CD14-positive monocyte (primary cell): Measurements from ENCODE around the gene CNTN5. TPM values are rescaled to one million over a fixed set of nuclear protein-coding genes. Genes with fewer than 3 reads are reported as not detected.

Experiments
- DNase-seq, 3 donors: peaks; one replicate each; pipeline ENCODE4 v3.0.0-alpha.2; 2011 to 2022
- H2AFZ ChIP-seq: 2 replicates; pipeline ENCODE4 v1.6.0; 2012; ENCODE audit warnings: mild to moderate bottlenecking, low read depth, low read length, inconsistent platforms; ENCODE audit not compliant: insufficient read depth, poor library complexity, severe bottlenecking
- H3K27ac ChIP-seq, 2 donors: 1 replicate in 1 of 2; 2 replicates in 1 of 2; pipeline ENCODE4 v1.5.1; 2012 to 2013; ENCODE audit warnings: low read length in 2 of 2, control low read depth in 1 of 2, inconsistent platforms in 1 of 2, low read depth in 1 of 2, mild to moderate bottlenecking in 1 of 2
- H3K27me3 ChIP-seq, 2 donors: one replicate each; pipeline versions ENCODE4 v1.6.0 to v1.6.1; 2011 to 2013; ENCODE audit warnings: low read length in 2 of 2; ENCODE audit not compliant: control insufficient read depth in 2 of 2, insufficient read depth in 2 of 2
- H3K36me3 ChIP-seq, 2 donors: replicated peaks in 1 of 2; 1 replicate in 1 of 2; 2 replicates in 1 of 2; pipeline versions ENCODE4 v1.5.1 to v1.6.1; 2012 to 2013; ENCODE audit warnings: low read length in 2 of 2, control low read depth in 1 of 2, inconsistent platforms in 1 of 2, mild to moderate bottlenecking in 1 of 2; ENCODE audit not compliant: insufficient read depth in 2 of 2, control insufficient read depth in 1 of 2
- H3K4me1 ChIP-seq, 2 donors: 1 replicate in 1 of 2; 2 replicates in 1 of 2; pipeline versions ENCODE4 v1.5.1 to v1.6.1; 2012 to 2013; ENCODE audit warnings: low read length in 2 of 2, control low read depth in 1 of 2, inconsistent platforms in 1 of 2, mild to moderate bottlenecking in 1 of 2, moderate library complexity in 1 of 2; ENCODE audit not compliant: insufficient read depth in 2 of 2, control insufficient read depth in 1 of 2
- H3K4me2 ChIP-seq: replicated peaks from 2 replicates; pipeline ENCODE3; 2012; ENCODE audit warnings: low read length, moderate library complexity, mild to moderate bottlenecking; ENCODE audit not compliant: poor library complexity, severe bottlenecking; ENCODE audit errors: extremely low read depth
- H3K4me3 ChIP-seq, 3 experiments: fragments of 200-600 bp in 1 of 3; sonication (generic) in 1 of 3; replicated peaks in 1 of 3; 1 replicate in 2 of 3; 2 replicates in 1 of 3; pipeline ENCODE4 v1.5.1; 2011 to 2013; ENCODE audit warnings: low read length in 3 of 3, mild to moderate bottlenecking in 3 of 3, control low read depth in 2 of 3, low read depth in 2 of 3, inconsistent platforms in 1 of 3, moderate library complexity in 1 of 3
- H3K79me2 ChIP-seq: 2 replicates; pipeline ENCODE4 v1.6.0; 2012; ENCODE audit warnings: mild to moderate bottlenecking, control low read depth, inconsistent platforms, low read length, moderate library complexity; ENCODE audit not compliant: insufficient read depth
- H3K9ac ChIP-seq: 2 replicates; pipeline ENCODE4 v1.6.0; 2017; ENCODE audit warnings: low read length, mild to moderate bottlenecking; ENCODE audit not compliant: insufficient read depth, poor library complexity, severe bottlenecking
- H3K9me3 ChIP-seq, 2 donors: replicated peaks in 1 of 2; 1 replicate in 1 of 2; 2 replicates in 1 of 2; pipeline versions ENCODE4 v1.5.1 to v1.6.1; 2012 to 2013; ENCODE audit warnings: low read length in 2 of 2, control low read depth in 1 of 2; ENCODE audit not compliant: control insufficient read depth in 1 of 2, insufficient read depth in 1 of 2
- H4K20me1 ChIP-seq: 2 replicates; pipeline ENCODE4 v1.6.0; 2012; ENCODE audit warnings: mild to moderate bottlenecking, low read length, control low read depth, moderate library complexity; ENCODE audit not compliant: insufficient read depth
- H3K27ac Mint-ChIP-seq, 7 donors: one replicate each; pipeline ENCODE4 v1.8.0; 2020; ENCODE audit warnings: mild to moderate bottlenecking in 7 of 7, mixed read lengths in 7 of 7, moderate library complexity in 6 of 7, inconsistent platforms in 2 of 7
- H3K27me3 Mint-ChIP-seq, 3 donors: one replicate each; pipeline ENCODE4 v1.8.0; 2021 to 2022; ENCODE audit warnings: low read depth in 3 of 3, mild to moderate bottlenecking in 3 of 3, mixed read lengths in 3 of 3, moderate library complexity in 3 of 3, inconsistent platforms in 1 of 3
- H3K36me3 Mint-ChIP-seq, 2 donors: one replicate each; pipeline ENCODE4 v1.8.0; 2020; ENCODE audit warnings: mixed read lengths in 2 of 2, inconsistent platforms in 1 of 2, mild to moderate bottlenecking in 1 of 2
- H3K4me1 Mint-ChIP-seq: one replicate; pipeline ENCODE4 v1.8.0; 2020; ENCODE audit warnings: mild to moderate bottlenecking, mixed read lengths
- H3K4me3 Mint-ChIP-seq, 2 donors: one replicate each; pipeline ENCODE4 v1.8.0; 2020; ENCODE audit warnings: mild to moderate bottlenecking in 2 of 2, mixed read lengths in 2 of 2, moderate library complexity in 1 of 2
- H3K9me3 Mint-ChIP-seq, 7 donors: one replicate each; pipeline ENCODE4 v1.8.0; 2020 to 2022; ENCODE audit warnings: mixed read lengths in 7 of 7, mild to moderate bottlenecking in 6 of 7, moderate library complexity in 6 of 7, inconsistent platforms in 2 of 7
- CTCF ChIP-seq: fragments of 200-600 bp; IDR thresholded peaks from one replicate; pipeline ENCODE4 v1.8.0; 2022; ENCODE audit warnings: antibody characterized with exemption, mild to moderate bottlenecking
- WGBS: methylation state at CpG from one replicate; pipeline ENCODE4 v1.1.5; 2013; ENCODE audit warnings: missing lambda C conversion rate; ENCODE audit not compliant: insufficient coverage; 5-methylcytosine and 5-hydroxymethylcytosine counted together
- intact Hi-C, 2 donors: fragments of 100-400 bp; cut with micrococcal nuclease; formaldehyde crosslinking; loops; one replicate each; pipeline versions ENCODE4 v1.15.0 to v1.15.1; 2023
- polyA plus RNA-seq, 3 donors: library from polyadenylated mRNA; depleted of rRNA in 1 of 3; unstranded in 2 of 3; stranded (reverse) in 1 of 3; fragments of 300-500 nt in 2 of 3; fragments of >200 nt in 1 of 3; fragmentation: Illumina TruSeq in 2 of 3; gene quantifications; 1 replicate in 2 of 3; 2 replicates in 1 of 3; pipeline ENCODE4 v1.2.3, GENCODE V29; 2012 to 2021

Gene CNTN5
- polyA plus RNA-seq, 3 donors = not detected

DNA sequence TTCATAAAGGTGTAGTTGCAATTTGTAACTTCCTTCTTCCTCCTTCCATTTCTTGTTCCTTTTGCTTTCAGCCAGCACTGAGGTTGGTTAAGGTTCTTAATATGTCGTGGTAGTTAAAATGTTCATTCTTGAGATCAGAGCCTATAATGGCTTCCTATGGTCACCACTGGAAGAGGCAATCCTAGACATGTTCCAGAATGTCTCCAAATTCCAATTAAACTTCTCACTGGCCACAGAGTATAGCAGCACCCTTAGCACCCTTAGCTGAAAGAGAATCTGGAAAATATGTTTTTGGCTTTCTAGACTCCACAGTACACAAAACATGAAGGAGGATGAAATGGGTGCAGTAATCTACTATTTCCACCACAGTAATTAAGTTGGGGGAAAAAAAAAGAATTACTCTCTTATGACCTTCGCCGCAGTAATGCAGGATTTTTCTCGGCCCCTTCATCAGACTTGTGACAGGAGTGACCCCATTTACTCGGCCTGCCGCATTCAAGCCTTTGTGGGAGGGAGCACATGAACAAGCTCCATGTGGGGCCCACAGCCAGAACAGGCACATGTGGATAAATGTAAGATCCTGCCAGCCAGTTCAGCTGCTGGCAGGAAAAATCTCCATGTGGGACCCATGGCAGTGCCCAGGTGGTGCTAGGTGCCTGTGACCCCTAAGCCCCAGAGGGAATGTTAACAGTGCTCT lies 1317.5 kb downstream of the CNTN5 start:
- H3K4me2 ChIP-seq = no peak overlapping the region
- no peaks in the 10 kb centered on the region for H3K79me2 ChIP-seq
- no peak overlapping the region for H3K9ac ChIP-seq
- no peaks in the 10 kb centered on the region for H3K36me3 ChIP-seq
- H3K4me3 ChIP-seq = no peak overlapping the region
- Mint-ChIP-seq H3K4me1 (no peaks in the 10 kb centered on the region), H3K27me3 (peaks cover 0 to 1% (median 0%) of the 10 kb centered on the region in 3 donors), H3K27ac (no peak overlapping the region), H3K36me3 (no peaks in the 10 kb centered on the region), H3K4me3 (no peak overlapping the region), H3K9me3 (peaks cover 0 to 12% (median 3%) of the 10 kb centered on the region in 7 donors)
- H2AFZ ChIP-seq = no peak overlapping the region
- TF ChIP-seq CTCF = no peak
- intact Hi-C loops = no loop called here
- no peaks in the 10 kb centered on the region for H3K4me1 ChIP-seq
- DNase-seq = no peak
- H4K20me1 ChIP-seq = no peaks in the 10 kb centered on the region
- 100% methylated on average over 2 of the region's 6 CpGs for WGBS
- no peak overlapping the region for H3K27ac ChIP-seq
- H3K27me3 ChIP-seq = no peaks in the 10 kb centered on the region
- H3K9me3 ChIP-seq = peaks cover 0 to 10% of the 10 kb centered on the region in 2 donors

DNA sequence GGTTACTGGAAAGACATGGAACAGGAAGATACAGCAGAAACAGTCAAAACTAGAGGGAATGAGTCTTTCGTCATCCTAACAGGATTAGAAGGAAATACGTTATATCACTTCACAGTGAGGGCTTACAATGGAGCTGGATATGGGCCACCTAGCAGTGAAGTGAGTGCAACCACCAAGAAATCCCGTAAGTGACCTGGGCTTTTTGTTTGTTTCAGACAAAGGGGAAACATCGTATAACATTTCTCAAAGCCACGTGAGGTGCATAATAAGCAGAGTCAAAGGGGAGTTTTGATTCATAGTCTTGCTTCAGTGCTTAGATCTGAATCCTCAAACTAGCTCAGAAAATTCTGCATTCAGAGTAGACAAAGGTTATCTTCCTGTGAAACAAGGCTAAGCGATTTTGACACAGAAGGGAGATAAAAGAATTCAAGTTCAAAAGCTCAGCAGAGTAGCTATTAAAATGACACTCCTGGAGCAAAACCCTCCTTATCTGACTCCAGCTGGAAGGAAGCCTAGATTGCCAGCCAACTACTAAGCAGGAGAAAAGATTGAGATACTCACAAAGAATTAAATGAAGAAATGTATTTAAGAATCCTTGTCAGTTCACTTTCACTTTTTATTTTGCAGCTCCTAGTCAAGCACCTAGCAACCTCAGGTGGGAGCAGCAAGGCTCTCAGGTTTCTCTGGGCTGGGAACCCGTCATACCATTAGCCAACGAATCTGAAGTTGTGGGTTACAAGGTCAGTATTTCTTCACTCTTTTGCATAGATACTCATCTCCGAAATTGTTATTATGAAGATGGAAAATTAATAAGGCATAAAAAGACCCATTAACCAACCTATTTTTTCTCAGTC lies 1319.9 kb downstream of the CNTN5 start:
- no peaks in the 10 kb centered on the region for H3K36me3 Mint-ChIP-seq
- TF ChIP-seq CTCF = no peak
- H3K9me3 Mint-ChIP-seq = peaks cover 0 to 8% (median 1%) of the 10 kb centered on the region in 7 donors
- H3K4me1 Mint-ChIP-seq = no peaks in the 10 kb centered on the region
- H2AFZ ChIP-seq = no peak overlapping the region
- no peaks in the 10 kb centered on the region for H3K79me2 ChIP-seq
- WGBS = 91% methylated on average over 5 of the region's 9 CpGs
- peaks cover 0 to 1% (median 0%) of the 10 kb centered on the region in 3 donors for H3K27me3 Mint-ChIP-seq
- no peak overlapping the region for H3K4me3 ChIP-seq
- intact Hi-C loops = no loop called here
- no peaks in the 10 kb centered on the region for H3K4me1 ChIP-seq
- no peaks in the 10 kb centered on the region for H3K27me3 ChIP-seq
- no peak overlapping the region for H3K4me2 ChIP-seq
- no peaks in the 10 kb centered on the region for H4K20me1 ChIP-seq
- no peak overlapping the region for H3K27ac Mint-ChIP-seq
- H3K9ac ChIP-seq = no peak overlapping the region
- H3K36me3 ChIP-seq = no peaks in the 10 kb centered on the region
- peaks cover 0 to 10% of the 10 kb centered on the region in 2 donors for H3K9me3 ChIP-seq
- H3K27ac ChIP-seq = no peak overlapping the region
- no peak for DNase-seq
- H3K4me3 Mint-ChIP-seq = no peak overlapping the region
